CD4-positive, alpha-beta memory T cell (primary cell): ENCODE measurements around the gene FANCI. TPM values are rescaled to one million over a fixed set of nuclear protein-coding genes. Genes with fewer than 3 reads are reported as not detected.
A peak's percentile ranks its signal among the peaks of the same experiment; 100 is the strongest.

Experiments
- CTCF ChIA-PET: fragments of 350-600 bp; sonication (Branson Sonifier 250); formaldehyde crosslinking; loops from one replicate; lab custom pipeline; 2021; ENCODE audit warnings: inconsistent platforms; ENCODE audit not compliant: partially characterized antibody; lab: Charles Lee
- POLR2A ChIA-PET: fragments of 350-600 bp; sonication (Branson Sonifier 250); formaldehyde crosslinking; loops from one replicate; lab custom pipeline; 2021; ENCODE audit not compliant: partially characterized antibody; lab: Charles Lee
- DNase-seq, 5 donors: peaks; one replicate each; pipeline versions ENCODE4 v3.0.0 to v3.0.0-alpha.2; 2020 to 2022; ENCODE audit warnings: mixed read lengths in 1 of 5
- H3K27ac ChIP-seq: one replicate; pipeline ENCODE4 v1.7.0; 2013; ENCODE audit warnings: low read depth, low read length
- H3K27me3 ChIP-seq: 2 replicates; pipeline ENCODE4 v1.7.0; 2013; ENCODE audit warnings: mild to moderate bottlenecking, low read length, moderate library complexity; ENCODE audit not compliant: insufficient read depth
- H3K36me3 ChIP-seq: 2 replicates; pipeline ENCODE4 v1.7.0; 2013; ENCODE audit warnings: mild to moderate bottlenecking, low read length, moderate library complexity; ENCODE audit not compliant: insufficient read depth
- H3K4me1 ChIP-seq: 2 replicates; pipeline ENCODE4 v1.7.0; 2013; ENCODE audit warnings: mild to moderate bottlenecking, low read length, moderate library complexity; ENCODE audit not compliant: insufficient read depth
- H3K4me3 ChIP-seq, 2 donors: one replicate each; pipeline ENCODE4 v1.7.0; 2013; ENCODE audit warnings: low read length in 2 of 2, mild to moderate bottlenecking in 1 of 2
- H3K9me3 ChIP-seq, 2 donors: one replicate each; pipeline ENCODE4 v1.7.0; 2013; ENCODE audit warnings: low read length in 2 of 2, control low read depth in 1 of 2; ENCODE audit not compliant: control insufficient read depth in 1 of 2
- H3K27ac Mint-ChIP-seq, 7 donors: one replicate each; pipeline ENCODE4 v1.8.0; 2020 to 2021; ENCODE audit warnings: mixed read lengths in 7 of 7, mild to moderate bottlenecking in 6 of 7, inconsistent platforms in 3 of 7, moderate library complexity in 3 of 7
- H3K27me3 Mint-ChIP-seq, 2 donors: one replicate each; pipeline ENCODE4 v1.8.0; 2020 to 2021; ENCODE audit warnings: mixed read lengths in 2 of 2
- H3K36me3 Mint-ChIP-seq, 2 donors: one replicate each; pipeline ENCODE4 v1.8.0; 2020 to 2021; ENCODE audit warnings: mixed read lengths in 2 of 2, inconsistent platforms in 1 of 2, mild to moderate bottlenecking in 1 of 2
- H3K4me1 Mint-ChIP-seq, 4 donors: one replicate each; pipeline ENCODE4 v1.8.0; 2020 to 2021; ENCODE audit warnings: mixed read lengths in 4 of 4, mild to moderate bottlenecking in 1 of 4
- H3K4me3 Mint-ChIP-seq, 8 donors: one replicate each; pipeline ENCODE4 v1.8.0; 2020 to 2021; ENCODE audit warnings: mixed read lengths in 8 of 8, mild to moderate bottlenecking in 7 of 8, moderate library complexity in 6 of 8, inconsistent platforms in 3 of 8
- H3K9me3 Mint-ChIP-seq, 8 donors: one replicate each; pipeline ENCODE4 v1.8.0; 2020 to 2021; ENCODE audit warnings: mixed read lengths in 8 of 8, mild to moderate bottlenecking in 5 of 8, inconsistent platforms in 3 of 8, moderate library complexity in 1 of 8
- intact Hi-C: fragments of 100-400 bp; cut with micrococcal nuclease; formaldehyde crosslinking; loops from one replicate; pipeline ENCODE4 v1.15.1; 2023
- polyA plus RNA-seq, 2 donors: library from polyadenylated mRNA; unstranded; fragments of 300-500 nt; fragmentation: Illumina TruSeq; gene quantifications; one replicate each; pipeline ENCODE4 v1.2.3, GENCODE V29; 2021
- total RNA-seq, 2 experiments: library from RNA; stranded (reverse); gene quantifications; one replicate each; pipeline ENCODE4 v1.2.3, GENCODE V29; 2021

Gene FANCI
- 10 to 100 TPM; 10.9 to 19.0 TPM for total RNA-seq
- polyA plus RNA-seq = 1 to 10 TPM; 3.9 to 6.1 TPM

- ChIA-PET POLR2A (interaction anchor here (1.3 to 2.9 kb wide), 5 partner anchors 86 to 777 kb away, joined by 3 to 19 read pairs (median 4); partner anchors contain the start of genes MRPL46, MRPS11 and POLG), CTCF (interaction anchor here (0.7 to 2.9 kb wide), 2 partner anchors 37 to 49 kb away, joined by 4 to 22 read pairs; no protein-coding TSS in a partner anchor)
- intact Hi-C loops = loop anchor here (1.0 to 10.0 kb wide), 5 partner anchors 37 to 777 kb away; partner anchors contain the start of genes HAPLN3, MRPL46, MRPS11 and TICRR
- Histone ChIP-seq H3K4me3 (peak within 1 kb of the TSS; percentile 95), H3K4me1 (peaks cover 14% of the 10 kb centered on the region), H3K27me3 (no peaks in the 10 kb centered on the region), H3K36me3 (peaks cover 3% of the 10 kb centered on the region), H3K27ac (peak within 1 kb of the TSS; percentile 43), H3K9me3 (no peaks in the 10 kb centered on the region)
- peak within 1 kb of the TSS; percentile 91 to 98 (median 94) for H3K4me3 Mint-ChIP-seq
- peaks cover 0 to 6% (median 0%) of the 10 kb centered on the region in 8 donors for H3K9me3 Mint-ChIP-seq
- H3K27me3 Mint-ChIP-seq = no peaks in the 10 kb centered on the region
- peak; percentile 93 to 96 (median 94) for DNase-seq
- peaks cover 20 to 40% (median 30%) of the 10 kb centered on the region in 4 donors for H3K4me1 Mint-ChIP-seq
- H3K27ac Mint-ChIP-seq = peak within 1 kb of the TSS; percentile 80 to 92 (median 89)
- H3K36me3 Mint-ChIP-seq = peaks cover 0 to 13% of the 10 kb centered on the region in 2 donors
Measured at GRCh38 chr15:89243691-89244573, at the start of gene FANCI. TSS of gene FANCI (plus strand) at chr15:89243979. CDS start at chr15:89247648, 3,669 bp downstream.

DNA sequence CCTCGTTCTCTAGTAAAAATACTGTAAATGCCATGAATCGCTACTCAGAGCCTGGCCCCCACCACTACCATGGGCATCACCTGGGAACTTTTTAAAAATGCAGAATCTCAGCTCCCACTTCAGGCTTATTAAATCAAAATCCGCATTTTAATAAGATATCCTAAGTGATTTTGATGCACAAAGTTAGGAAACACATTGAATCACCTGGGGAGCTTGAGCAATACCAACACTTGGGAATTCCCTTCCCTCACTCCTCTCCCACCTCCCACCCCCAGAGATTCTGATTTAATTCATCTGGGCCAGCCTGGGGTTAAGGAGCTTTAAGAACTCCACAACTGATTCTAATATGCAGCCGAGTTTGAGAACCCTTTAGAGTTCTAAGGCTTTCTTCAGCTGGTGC is 49.2 kb upstream of the FANCI start:
- Histone ChIP-seq H3K9me3 (no peaks in the 10 kb centered on the region), H3K27ac (no peak overlapping the region), H3K4me1 (no peaks in the 10 kb centered on the region), H3K36me3 (peaks cover 68% of the 10 kb centered on the region), H3K27me3 (no peaks in the 10 kb centered on the region), H3K4me3 (no peak overlapping the region)
- intact Hi-C loops = no loop called here
- CTCF ChIA-PET = interaction anchor here (1.1 to 2.6 kb wide), 6 partner anchors 9 to 49 kb away, joined by 3 to 12 read pairs (median 6); partner anchors contain the start of gene FANCI
- Mint-ChIP-seq H3K9me3 (no peaks in the 10 kb centered on the region), H3K4me1 (peaks cover 3 to 7% (median 6%) of the 10 kb centered on the region in 4 donors), H3K36me3 (peaks cover 45 to 71% of the 10 kb centered on the region in 2 donors), H3K27me3 (no peaks in the 10 kb centered on the region), H3K4me3 (no peak overlapping the region), H3K27ac (no peak overlapping the region)
- DNase-seq = no peak
- POLR2A ChIA-PET = no interaction called here

DNA sequence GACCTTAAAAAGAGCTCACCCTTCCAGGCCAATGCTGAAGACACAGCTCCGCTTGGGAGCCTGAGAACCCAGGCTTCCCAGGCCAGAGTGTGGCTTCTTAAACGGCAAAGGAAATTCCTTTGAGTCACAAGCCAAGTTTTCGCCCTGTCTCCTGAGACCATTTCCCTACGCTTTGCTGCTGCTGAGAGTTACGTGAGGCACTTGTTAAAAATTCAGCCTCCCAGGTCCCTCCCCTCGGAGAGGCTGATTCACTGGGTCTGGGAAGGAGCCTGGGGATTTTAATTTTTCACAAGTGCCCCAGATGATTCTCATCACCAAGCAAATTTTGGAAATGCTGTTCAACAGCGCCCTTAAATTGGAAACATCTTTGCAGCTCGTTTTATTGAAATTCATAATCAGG is 47.9 kb upstream of the FANCI start:
- no peak overlapping the region for H3K4me3 Mint-ChIP-seq
- no peak for DNase-seq
- Histone ChIP-seq H3K27me3 (no peaks in the 10 kb centered on the region), H3K36me3 (peaks cover 55% of the 10 kb centered on the region), H3K9me3 (no peaks in the 10 kb centered on the region), H3K27ac (no peak overlapping the region), H3K4me3 (no peak overlapping the region), H3K4me1 (no peaks in the 10 kb centered on the region)
- H3K27ac Mint-ChIP-seq = peak overlapping the region in 2 of 7 donors; percentile 12 to 22
- peaks cover 43 to 67% of the 10 kb centered on the region in 2 donors for H3K36me3 Mint-ChIP-seq
- CTCF ChIA-PET = interaction anchor here (1.2 to 4.3 kb wide), 3 partner anchors 11 to 18 kb away, joined by 3 to 37 read pairs (median 5); no protein-coding TSS in a partner anchor
- POLR2A ChIA-PET = no interaction called here
- H3K4me1 Mint-ChIP-seq = peaks cover 3 to 7% (median 6%) of the 10 kb centered on the region in 4 donors
- H3K27me3 Mint-ChIP-seq = no peaks in the 10 kb centered on the region
- no peaks in the 10 kb centered on the region for H3K9me3 Mint-ChIP-seq
- intact Hi-C loops = no loop called here

DNA sequence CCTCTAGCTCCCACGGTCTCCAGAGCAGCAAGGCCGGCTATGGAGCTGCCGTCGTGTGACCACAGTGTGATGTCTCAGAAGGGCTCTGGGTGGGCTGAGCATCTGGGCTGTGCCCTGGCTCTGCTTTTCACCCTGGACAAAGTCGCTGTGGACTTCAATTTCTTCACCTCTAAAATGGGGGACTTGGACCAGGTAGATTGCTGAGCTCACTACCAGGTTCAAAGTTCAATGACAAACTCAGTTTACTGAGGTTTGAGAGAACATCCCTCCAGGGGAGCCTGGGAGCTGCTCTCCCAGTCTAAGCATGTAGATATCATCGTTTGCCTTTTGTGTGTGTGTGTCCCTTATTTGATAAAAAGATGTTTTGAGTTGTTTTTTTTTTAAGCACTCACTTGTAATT is 47.5 kb upstream of the FANCI start:
- H3K4me3 Mint-ChIP-seq = no peak overlapping the region
- H3K36me3 Mint-ChIP-seq = peaks cover 42 to 66% of the 10 kb centered on the region in 2 donors
- DNase-seq = no peak
- H3K27ac Mint-ChIP-seq = peak overlapping the region in 2 of 7 donors; percentile 12 to 65
- no peaks in the 10 kb centered on the region for H3K27me3 ChIP-seq
- no peaks in the 10 kb centered on the region for H3K9me3 Mint-ChIP-seq
- peaks cover 51% of the 10 kb centered on the region for H3K36me3 ChIP-seq
- H3K27me3 Mint-ChIP-seq = no peaks in the 10 kb centered on the region
- ChIA-PET POLR2A (interaction anchor here (1.3 kb wide), 1 partner anchor 11 kb away, joined by 3 read pairs; no protein-coding TSS in a partner anchor), CTCF (interaction anchor here (1.2 to 4.3 kb wide), 3 partner anchors 10 to 18 kb away, joined by 3 to 37 read pairs (median 5); no protein-coding TSS in a partner anchor)
- H3K4me3 ChIP-seq = no peak overlapping the region
- no peaks in the 10 kb centered on the region for H3K4me1 ChIP-seq
- no peak overlapping the region for H3K27ac ChIP-seq
- H3K9me3 ChIP-seq = no peaks in the 10 kb centered on the region
- H3K4me1 Mint-ChIP-seq = peaks cover 3 to 7% (median 6%) of the 10 kb centered on the region in 4 donors
- intact Hi-C loops = no loop called here

GRCh38 chr15:89196994-89197393 is 46.8 kb upstream of the FANCI start:
- Histone ChIP-seq H3K27me3 (no peaks in the 10 kb centered on the region), H3K4me3 (no peak overlapping the region), H3K4me1 (no peaks in the 10 kb centered on the region), H3K36me3 (peaks cover 48% of the 10 kb centered on the region), H3K27ac (no peak overlapping the region), H3K9me3 (no peaks in the 10 kb centered on the region)
- intact Hi-C loops = no loop called here
- Mint-ChIP-seq H3K4me3 (peak overlapping the region in 1 of 8 donors; percentile 23), H3K27ac (peak overlapping the region in 6 of 7 donors; percentile 3 to 83 (median 44)), H3K36me3 (peaks cover 39 to 66% of the 10 kb centered on the region in 2 donors), H3K27me3 (no peaks in the 10 kb centered on the region), H3K4me1 (peaks cover 3 to 7% (median 6%) of the 10 kb centered on the region in 4 donors), H3K9me3 (no peaks in the 10 kb centered on the region)
- DNase-seq = peak in 1 of 5 donors; percentile 9
- CTCF ChIA-PET = interaction anchor here (1.7 to 4.3 kb wide), 2 partner anchors 9 to 19 kb away, joined by 5 to 37 read pairs; no protein-coding TSS in a partner anchor
- POLR2A ChIA-PET = interaction anchor here (1.3 kb wide), 1 partner anchor 10 kb away, joined by 3 read pairs; no protein-coding TSS in a partner anchor

DNA sequence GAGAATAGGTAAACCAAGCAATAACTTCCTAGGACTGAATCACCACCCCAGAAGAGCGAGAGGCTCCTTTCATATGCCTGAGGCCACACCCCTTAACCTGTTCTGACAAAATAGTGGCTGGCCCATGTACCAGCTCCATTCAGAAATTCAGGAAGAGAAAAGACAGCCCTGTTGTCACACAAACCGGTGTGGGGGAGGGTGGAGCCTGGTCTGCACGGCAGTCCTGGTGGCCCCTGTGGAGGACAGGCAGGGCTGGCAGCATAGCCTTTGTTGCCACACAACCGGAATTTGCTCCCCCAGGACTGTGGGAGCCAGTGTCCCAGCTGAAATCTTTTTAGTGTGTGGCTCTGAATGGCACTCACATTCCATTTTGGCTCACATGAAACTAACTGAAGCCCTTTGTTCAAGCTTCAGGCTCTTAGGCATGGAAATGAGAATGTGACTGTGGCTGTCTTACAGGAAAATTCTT is 46.2 kb upstream of the FANCI start:
- H3K36me3 Mint-ChIP-seq = peaks cover 35 to 62% of the 10 kb centered on the region in 2 donors
- H3K4me1 Mint-ChIP-seq = peaks cover 5 to 7% (median 6%) of the 10 kb centered on the region in 4 donors
- Histone ChIP-seq H3K4me3 (no peak overlapping the region), H3K9me3 (no peaks in the 10 kb centered on the region), H3K27me3 (no peaks in the 10 kb centered on the region), H3K4me1 (no peaks in the 10 kb centered on the region), H3K27ac (no peak overlapping the region), H3K36me3 (peaks cover 43% of the 10 kb centered on the region)
- POLR2A ChIA-PET = interaction anchor here (1.3 kb wide), 1 partner anchor 9 kb away, joined by 3 read pairs; no protein-coding TSS in a partner anchor
- H3K27me3 Mint-ChIP-seq = no peaks in the 10 kb centered on the region
- intact Hi-C loops = no loop called here
- CTCF ChIA-PET = interaction anchor here (1.7 to 4.3 kb wide), 2 partner anchors 9 to 20 kb away, joined by 5 to 37 read pairs; no protein-coding TSS in a partner anchor
- no peaks in the 10 kb centered on the region for H3K9me3 Mint-ChIP-seq
- peak overlapping the region in 1 of 8 donors; percentile 23 for H3K4me3 Mint-ChIP-seq
- H3K27ac Mint-ChIP-seq = peak overlapping the region in 5 of 7 donors; percentile 3 to 83 (median 62)
- no peak for DNase-seq
